Esophagus muscularis mucosa (tissue), 4 donors: ENCODE results near the gene FGFR1OP2. TPM values are rescaled to one million over a fixed set of nuclear protein-coding genes. Genes with fewer than 3 reads are reported as not detected.

Source experiments
- DNase-seq: peaks from one replicate; pipeline ENCODE4 v3.0.0-alpha.2; 2017; ENCODE audit errors: extremely low spot score
- H3K27ac ChIP-seq, 4 donors: fragments of 200-600 bp; sonication (generic); replicated peaks in 1 of 4; 1 replicate in 3 of 4; 2 replicates in 1 of 4; pipeline ENCODE4 v1.5.1; 2016 to 2019; ENCODE audit warnings: mild to moderate bottlenecking in 1 of 4
- H3K27me3 ChIP-seq, 4 donors: fragments of 200-600 bp; sonication (generic); one replicate each; pipeline versions ENCODE4 v1.5.1 to v1.6.0; 2016 to 2019
- H3K36me3 ChIP-seq, 4 donors: fragments of 200-600 bp; sonication (generic); one replicate each; pipeline ENCODE4 v1.5.1; 2016 to 2019
- H3K4me1 ChIP-seq, 4 donors: fragments of 200-600 bp; sonication (generic); one replicate each; pipeline ENCODE4 v1.5.1; 2016 to 2019
- H3K4me3 ChIP-seq, 4 donors: fragments of 200-600 bp; sonication (generic); 1 replicate in 2 of 4; 2 replicates in 2 of 4; pipeline ENCODE4 v1.5.1; 2016 to 2019; ENCODE audit warnings: mild to moderate bottlenecking in 4 of 4, moderate library complexity in 1 of 4
- H3K9me3 ChIP-seq, 4 donors: fragments of 200-600 bp; sonication (generic); 1 replicate in 3 of 4; 2 replicates in 1 of 4; pipeline ENCODE4 v1.5.1; 2016 to 2019
- EP300 ChIP-seq: sonication (generic); formaldehyde crosslinking; IDR thresholded peaks from one replicate; pipeline ENCODE4 v1.6.1; 2017; ENCODE audit warnings: antibody characterized with exemption
- POLR2A ChIP-seq: fragments of 450-650 bp; IDR thresholded peaks from one replicate; pipeline ENCODE4 v1.6.1; 2017; ENCODE audit warnings: antibody characterized with exemption, moderate library complexity, mild to moderate bottlenecking, low read depth
- POLR2AphosphoS5 ChIP-seq, 2 donors: sonication (generic); formaldehyde crosslinking; IDR thresholded peaks; one replicate each; pipeline ENCODE4 v1.6.1; 2017; ENCODE audit warnings: antibody characterized with exemption in 2 of 2
- WGBS: methylation state at CpG from one replicate; pipeline ENCODE4 v1.1.5; 2018; 5-methylcytosine and 5-hydroxymethylcytosine counted together
- intact Hi-C: fragments of 100-400 bp; cut with DNase I; formaldehyde crosslinking; loops from one replicate; pipeline ENCODE4 v1.15.1; 2023
- total RNA-seq, 4 donors: library from RNA; depleted of rRNA; stranded (reverse); fragments of >200 nt; gene quantifications; one replicate each; pipeline versions ENCODE4 v1.1.0 to v1.2.1, GENCODE V29; 2016
- TF ChIP-seq, protein P1 (sequence below), 3 experiments: fragments of 200-600 bp in 2 of 3; fragments of 450-650 bp in 1 of 3; sonication (generic) in 2 of 3; IDR thresholded peaks; one replicate each; pipeline ENCODE4 v1.5.1; 2017 to 2019; ENCODE audit warnings: antibody characterized with exemption in 3 of 3, mild to moderate bottlenecking in 2 of 3, moderate library complexity in 1 of 3

Gene FGFR1OP2
- 10 to 100 TPM; 52.7 to 65.9 (median 59.4) TPM for total RNA-seq

DNA sequence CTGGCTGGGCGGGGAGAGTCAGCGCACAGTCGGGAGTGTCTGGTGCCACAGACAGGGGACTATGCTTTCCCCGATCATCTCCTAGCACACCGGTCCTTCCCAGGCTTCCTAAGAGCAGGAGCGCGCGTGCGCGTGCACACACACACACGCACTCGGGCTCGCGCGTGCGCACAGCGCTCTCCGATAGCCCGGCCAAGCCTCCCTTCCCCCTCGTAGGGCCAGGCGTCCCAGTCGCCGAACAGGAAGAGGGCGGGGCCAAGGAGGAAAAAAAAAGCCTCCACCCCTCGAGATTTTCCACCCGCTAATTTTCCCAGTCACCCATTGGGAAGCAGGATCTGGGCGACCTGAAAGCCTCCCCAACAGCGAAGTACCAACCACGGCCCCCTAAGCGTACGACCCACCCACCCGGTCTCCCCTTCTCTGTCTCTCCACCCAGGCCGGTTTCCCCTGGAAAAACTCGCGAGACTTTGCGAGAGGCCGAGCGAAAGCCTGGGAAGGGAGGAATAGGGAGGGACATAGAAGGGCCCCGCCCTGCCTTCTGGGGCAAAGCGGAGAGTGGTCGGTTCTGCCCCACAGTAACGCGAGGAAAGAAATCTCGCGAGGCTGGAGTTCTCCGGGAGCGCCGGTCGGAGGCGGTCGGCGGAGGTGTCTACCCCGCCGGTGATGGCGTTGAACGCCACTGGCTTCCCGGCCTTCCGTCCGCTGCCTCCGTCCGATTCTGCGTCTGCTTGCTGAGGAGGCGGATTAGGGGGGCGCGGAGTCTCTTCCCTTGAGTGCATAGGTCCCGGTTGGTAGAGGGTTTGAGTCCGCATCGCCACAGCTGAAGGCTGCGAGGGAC, at the start of gene FGFR1OP2, which contains the start of gene INTS13:
Gene FGFR1OP2 (plus strand): TSS at position 608 of the 838 bp plus-strand sequence. CDS start 15,689 bp downstream, outside the sequence.
Gene INTS13 (minus strand): TSS at position 119 of the 838 bp plus-strand sequence. CDS start 1,178 bp downstream, outside the sequence.
- H3K27me3 ChIP-seq: no peaks in the 10 kb centered on the region
- intact Hi-C loops: loop anchor here (5.0 to 10.0 kb wide), 3 partner anchors 74 to 369 kb away; partner anchors contain the start of gene TM7SF3
- peak; percentile 98 for DNase-seq
- WGBS: under 1% methylated on average over 43 of the region's 69 CpGs
- no peaks in the 10 kb centered on the region for H3K9me3 ChIP-seq
- TF ChIP-seq, protein P1, sequence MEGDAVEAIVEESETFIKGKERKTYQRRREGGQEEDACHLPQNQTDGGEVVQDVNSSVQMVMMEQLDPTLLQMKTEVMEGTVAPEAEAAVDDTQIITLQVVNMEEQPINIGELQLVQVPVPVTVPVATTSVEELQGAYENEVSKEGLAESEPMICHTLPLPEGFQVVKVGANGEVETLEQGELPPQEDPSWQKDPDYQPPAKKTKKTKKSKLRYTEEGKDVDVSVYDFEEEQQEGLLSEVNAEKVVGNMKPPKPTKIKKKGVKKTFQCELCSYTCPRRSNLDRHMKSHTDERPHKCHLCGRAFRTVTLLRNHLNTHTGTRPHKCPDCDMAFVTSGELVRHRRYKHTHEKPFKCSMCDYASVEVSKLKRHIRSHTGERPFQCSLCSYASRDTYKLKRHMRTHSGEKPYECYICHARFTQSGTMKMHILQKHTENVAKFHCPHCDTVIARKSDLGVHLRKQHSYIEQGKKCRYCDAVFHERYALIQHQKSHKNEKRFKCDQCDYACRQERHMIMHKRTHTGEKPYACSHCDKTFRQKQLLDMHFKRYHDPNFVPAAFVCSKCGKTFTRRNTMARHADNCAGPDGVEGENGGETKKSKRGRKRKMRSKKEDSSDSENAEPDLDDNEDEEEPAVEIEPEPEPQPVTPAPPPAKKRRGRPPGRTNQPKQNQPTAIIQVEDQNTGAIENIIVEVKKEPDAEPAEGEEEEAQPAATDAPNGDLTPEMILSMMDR (IDR thresholded peaks at IDR 0.05): peak in 1 of 3 experiments; percentile 18
- TF ChIP-seq POLR2AphosphoS5 (IDR thresholded peaks at IDR 0.05) (peak; percentile 96 to 99), POLR2A (peak; percentile 95), EP300 (no peak)
- H3K4me1 ChIP-seq: peaks cover 40 to 67% (median 63%) of the 10 kb centered on the region in 4 donors
- H3K27ac ChIP-seq: peak within 1 kb of the TSS; percentile 94 to 97 (median 96)
- H3K4me3 ChIP-seq: peak within 1 kb of the TSS; percentile 89 to 96 (median 93)
- H3K36me3 ChIP-seq: peaks cover 0 to 5% (median 0%) of the 10 kb centered on the region in 4 donors

GRCh38 chr12:26890784-26891183, 47.5 kb upstream of the FGFR1OP2 start:
- 93% methylated on average over 5 of the region's 5 CpGs for WGBS
- TF ChIP-seq EP300 (no peak), POLR2AphosphoS5 (IDR thresholded peaks at IDR 0.05) (no peak), POLR2A (no peak)
- TF ChIP-seq, protein P1 (IDR thresholded peaks at IDR 0.05): no peak

DNA sequence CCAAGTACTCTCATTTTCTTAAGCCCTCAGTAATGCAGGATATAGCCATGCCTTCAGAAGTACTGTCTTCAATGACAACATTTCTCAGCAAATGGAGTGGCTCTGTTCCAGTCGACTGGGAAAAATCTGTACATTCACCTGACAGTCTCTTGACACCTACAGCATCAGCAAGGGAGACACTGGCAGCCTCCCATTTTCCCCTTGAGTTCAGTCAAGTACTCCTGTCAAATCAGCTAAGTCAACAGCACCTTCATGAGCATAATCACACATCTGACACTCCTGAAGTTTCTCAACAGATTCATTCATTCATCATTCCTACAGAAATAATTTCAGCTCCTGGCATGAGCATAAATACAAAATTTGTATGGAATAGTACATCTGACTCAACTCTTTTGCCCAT, 46.6 kb upstream of the FGFR1OP2 start:
- Histone ChIP-seq H3K27ac (no peak overlapping the region), H3K27me3 (no peaks in the 10 kb centered on the region), H3K4me3 (no peak overlapping the region), H3K9me3 (no peaks in the 10 kb centered on the region), H3K36me3 (peaks cover 0 to 7% (median 0%) of the 10 kb centered on the region in 4 donors), H3K4me1 (no peaks in the 10 kb centered on the region)
- TF ChIP-seq, protein P1 (IDR thresholded peaks at IDR 0.05): no peak
- TF ChIP-seq POLR2AphosphoS5 (IDR thresholded peaks at IDR 0.05) (no peak), POLR2A (no peak), EP300 (no peak)
- intact Hi-C loops: no loop called here
- DNase-seq: no peak
- WGBS: 56% methylated on average over 1 of the region's 1 CpG

More at GRCh38 chr12:26890784-26891183, 47.5 kb upstream of the FGFR1OP2 start:
- Histone ChIP-seq H3K4me1 (no peaks in the 10 kb centered on the region), H3K27me3 (no peaks in the 10 kb centered on the region), H3K36me3 (no peaks in the 10 kb centered on the region), H3K27ac (no peak overlapping the region), H3K9me3 (no peaks in the 10 kb centered on the region), H3K4me3 (no peak overlapping the region)
- no peak for DNase-seq
- intact Hi-C loops: no loop called here

GRCh38 chr12:26895672-26896071, 42.6 kb upstream of the FGFR1OP2 start:
- intact Hi-C loops: no loop called here
- no peak overlapping the region for H3K4me3 ChIP-seq
- no peak for DNase-seq
- H3K36me3 ChIP-seq: peaks cover 0 to 26% (median under 1%) of the 10 kb centered on the region in 4 donors
- H3K9me3 ChIP-seq: no peaks in the 10 kb centered on the region
- H3K27me3 ChIP-seq: no peaks in the 10 kb centered on the region
- TF ChIP-seq EP300 (no peak), POLR2AphosphoS5 (IDR thresholded peaks at IDR 0.05) (no peak), POLR2A (no peak)
- TF ChIP-seq, protein P1 (IDR thresholded peaks at IDR 0.05): no peak
- H3K4me1 ChIP-seq: no peaks in the 10 kb centered on the region
- WGBS: 98% methylated on average over 4 of the region's 4 CpGs
- H3K27ac ChIP-seq: no peak overlapping the region
